Upper lobe of left lung (tissue), 4 donors: ENCODE data around the gene ARFGAP2.
"Not testable (repeated sequence)": the region's sequence is repeated elsewhere in the genome, so short reads cannot be mapped to it uniquely, and the experiment has no call there.

Source experiments
- POLR2A ChIP-seq, 4 donors: fragments of 450-650 bp; IDR thresholded peaks; one replicate each; pipeline ENCODE4 v1.5.1; 2016 to 2017; ENCODE audit warnings: antibody characterized with exemption in 4 of 4, mild to moderate bottlenecking in 2 of 4
- TF ChIP-seq, protein P1 (sequence below), 6 experiments: fragments of 450-650 bp in 4 of 6; fragments of 200-600 bp in 2 of 6; sonication (generic) in 2 of 6; IDR thresholded peaks; one replicate each; pipeline ENCODE4 v1.5.1; 2016 to 2019; ENCODE audit warnings: antibody characterized with exemption in 6 of 6

- TF ChIP-seq, protein P1, sequence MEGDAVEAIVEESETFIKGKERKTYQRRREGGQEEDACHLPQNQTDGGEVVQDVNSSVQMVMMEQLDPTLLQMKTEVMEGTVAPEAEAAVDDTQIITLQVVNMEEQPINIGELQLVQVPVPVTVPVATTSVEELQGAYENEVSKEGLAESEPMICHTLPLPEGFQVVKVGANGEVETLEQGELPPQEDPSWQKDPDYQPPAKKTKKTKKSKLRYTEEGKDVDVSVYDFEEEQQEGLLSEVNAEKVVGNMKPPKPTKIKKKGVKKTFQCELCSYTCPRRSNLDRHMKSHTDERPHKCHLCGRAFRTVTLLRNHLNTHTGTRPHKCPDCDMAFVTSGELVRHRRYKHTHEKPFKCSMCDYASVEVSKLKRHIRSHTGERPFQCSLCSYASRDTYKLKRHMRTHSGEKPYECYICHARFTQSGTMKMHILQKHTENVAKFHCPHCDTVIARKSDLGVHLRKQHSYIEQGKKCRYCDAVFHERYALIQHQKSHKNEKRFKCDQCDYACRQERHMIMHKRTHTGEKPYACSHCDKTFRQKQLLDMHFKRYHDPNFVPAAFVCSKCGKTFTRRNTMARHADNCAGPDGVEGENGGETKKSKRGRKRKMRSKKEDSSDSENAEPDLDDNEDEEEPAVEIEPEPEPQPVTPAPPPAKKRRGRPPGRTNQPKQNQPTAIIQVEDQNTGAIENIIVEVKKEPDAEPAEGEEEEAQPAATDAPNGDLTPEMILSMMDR (IDR thresholded peaks at IDR 0.05), result not testable (repeated sequence)
- TF ChIP-seq POLR2A (IDR thresholded peaks at IDR 0.05), result not testable (repeated sequence)
These were observed 21.5 kb upstream of the ARFGAP2 start for GRCh38 chr11:47198161-47198560.
